ENCODE measurements around the gene C12orf76. TPM values are rescaled to one million over a fixed set of nuclear protein-coding genes. Genes with fewer than 3 reads are reported as not detected.

The C12orf76 gene
- total and polyA plus RNA-seq, 9 of the 15 experiments (the other 6 are each of a cell fraction or from before 2014, with no cell fraction given): 6.3 to 38.6 (median 12.3) TPM

DNA sequence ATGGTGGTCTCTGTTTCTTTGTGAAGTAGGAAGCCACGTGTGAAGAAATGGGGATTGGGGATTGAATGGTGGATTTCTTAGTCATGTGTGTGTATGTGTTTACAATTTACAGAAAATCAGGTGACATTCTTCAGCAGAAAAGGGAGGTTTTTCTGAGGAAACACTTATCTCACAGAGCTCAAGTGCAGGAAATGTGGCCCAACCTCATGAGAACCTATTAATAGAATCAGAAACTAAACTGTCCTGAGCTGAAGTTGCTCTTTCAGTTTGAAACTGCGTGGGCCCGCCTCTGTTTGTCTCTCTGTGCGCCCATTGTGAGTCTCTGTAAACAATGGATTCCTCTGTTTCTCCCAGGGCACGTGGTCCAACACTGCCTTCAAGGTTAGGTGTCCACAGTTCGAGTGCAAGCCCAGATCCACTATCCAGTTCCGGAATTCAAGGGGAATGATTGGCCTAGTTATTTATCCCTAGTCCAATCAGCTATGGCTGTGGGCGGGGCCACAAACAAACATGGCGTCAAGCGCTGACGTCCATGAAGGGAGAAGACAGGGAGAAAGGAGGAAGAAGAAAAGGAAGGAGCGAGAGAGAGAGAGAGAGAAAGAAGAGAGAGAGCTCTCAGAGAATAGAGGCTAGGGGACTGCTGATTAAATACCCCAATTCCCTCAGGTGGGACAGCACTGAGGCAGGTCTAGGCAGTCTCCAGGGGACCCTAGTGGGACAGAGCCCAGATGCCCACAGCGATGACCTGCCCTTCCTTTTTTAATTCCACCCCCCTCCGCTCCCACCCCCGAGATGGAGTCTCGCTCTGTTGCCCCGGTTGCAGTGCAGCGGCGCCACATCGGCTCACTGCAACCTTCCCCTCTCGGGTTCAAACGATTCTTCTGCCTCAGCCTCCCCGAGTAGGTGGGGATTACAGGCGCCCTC is 31.4 kb upstream of the C12orf76 start (continued):
- TF ChIP-seq ZNF518B (CRISPR knock-in tag; IDR thresholded peaks at IDR 0.05): no peak
- no peak for TF ChIP-seq SMARCB1 (IDR thresholded peaks at IDR 0.05; ENCODE audit: insufficient read length, low read depth)
- TF ChIP-seq TSHZ1 (CRISPR knock-in tag; IDR thresholded peaks at IDR 0.05): no peak
- peak; percentile 64 for TF ChIP-seq TCF3 (CRISPR knock-in tag; IDR thresholded peaks at IDR 0.05)
- no peak for TF ChIP-seq ZNF143 (CRISPR knock-in tag; IDR thresholded peaks at IDR 0.05)
- TF ChIP-seq SPI1 (IDR thresholded peaks at IDR 0.05; ENCODE audit: borderline replicate concordance, low read depth, low read length): peak; percentile 77
- peak; percentile 73 for TF ChIP-seq TBP (optimal IDR thresholded peaks at IDR 0.05; ENCODE audit: low read depth, low read length)
- peak; percentile 68 for TF ChIP-seq EGR1 (conservative IDR thresholded peaks at IDR 0.05)
- TF ChIP-seq TAF9B (IDR thresholded peaks at IDR 0.05; ENCODE audit: partially characterized antibody): peak; percentile 56
- no peak for TF ChIP-seq ZBTB7A (IDR thresholded peaks at IDR 0.05; ENCODE audit: borderline replicate concordance, control insufficient read depth, low read depth, low read length)
- TF ChIP-seq, protein P1, sequence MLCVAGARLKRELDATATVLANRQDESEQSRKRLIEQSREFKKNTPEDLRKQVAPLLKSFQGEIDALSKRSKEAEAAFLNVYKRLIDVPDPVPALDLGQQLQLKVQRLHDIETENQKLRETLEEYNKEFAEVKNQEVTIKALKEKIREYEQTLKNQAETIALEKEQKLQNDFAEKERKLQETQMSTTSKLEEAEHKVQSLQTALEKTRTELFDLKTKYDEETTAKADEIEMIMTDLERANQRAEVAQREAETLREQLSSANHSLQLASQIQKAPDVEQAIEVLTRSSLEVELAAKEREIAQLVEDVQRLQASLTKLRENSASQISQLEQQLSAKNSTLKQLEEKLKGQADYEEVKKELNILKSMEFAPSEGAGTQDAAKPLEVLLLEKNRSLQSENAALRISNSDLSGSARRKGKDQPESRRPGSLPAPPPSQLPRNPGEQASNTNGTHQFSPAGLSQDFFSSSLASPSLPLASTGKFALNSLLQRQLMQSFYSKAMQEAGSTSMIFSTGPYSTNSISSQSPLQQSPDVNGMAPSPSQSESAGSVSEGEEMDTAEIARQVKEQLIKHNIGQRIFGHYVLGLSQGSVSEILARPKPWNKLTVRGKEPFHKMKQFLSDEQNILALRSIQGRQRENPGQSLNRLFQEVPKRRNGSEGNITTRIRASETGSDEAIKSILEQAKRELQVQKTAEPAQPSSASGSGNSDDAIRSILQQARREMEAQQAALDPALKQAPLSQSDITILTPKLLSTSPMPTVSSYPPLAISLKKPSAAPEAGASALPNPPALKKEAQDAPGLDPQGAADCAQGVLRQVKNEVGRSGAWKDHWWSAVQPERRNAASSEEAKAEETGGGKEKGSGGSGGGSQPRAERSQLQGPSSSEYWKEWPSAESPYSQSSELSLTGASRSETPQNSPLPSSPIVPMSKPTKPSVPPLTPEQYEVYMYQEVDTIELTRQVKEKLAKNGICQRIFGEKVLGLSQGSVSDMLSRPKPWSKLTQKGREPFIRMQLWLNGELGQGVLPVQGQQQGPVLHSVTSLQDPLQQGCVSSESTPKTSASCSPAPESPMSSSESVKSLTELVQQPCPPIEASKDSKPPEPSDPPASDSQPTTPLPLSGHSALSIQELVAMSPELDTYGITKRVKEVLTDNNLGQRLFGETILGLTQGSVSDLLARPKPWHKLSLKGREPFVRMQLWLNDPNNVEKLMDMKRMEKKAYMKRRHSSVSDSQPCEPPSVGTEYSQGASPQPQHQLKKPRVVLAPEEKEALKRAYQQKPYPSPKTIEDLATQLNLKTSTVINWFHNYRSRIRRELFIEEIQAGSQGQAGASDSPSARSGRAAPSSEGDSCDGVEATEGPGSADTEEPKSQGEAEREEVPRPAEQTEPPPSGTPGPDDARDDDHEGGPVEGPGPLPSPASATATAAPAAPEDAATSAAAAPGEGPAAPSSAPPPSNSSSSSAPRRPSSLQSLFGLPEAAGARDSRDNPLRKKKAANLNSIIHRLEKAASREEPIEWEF (CRISPR knock-in tag; IDR thresholded peaks at IDR 0.05): peak; percentile 97
- TF ChIP-seq RFX5 (IDR thresholded peaks at IDR 0.05; ENCODE audit: low read depth, low read length): no peak

All from K562 (cell line).